Keratinocyte (primary cell): ENCODE measurements around the gene TCERG1L. TPM values are rescaled to one million over a fixed set of nuclear protein-coding genes. Genes with fewer than 3 reads are reported as not detected.

ENCODE experiments used
- DNase-seq: peaks from one replicate; pipeline ENCODE4 v3.0.0-alpha.2; 2011; ENCODE audit warnings: low read depth, missing footprints, low spot score
- FAIRE-seq: peaks from 2 replicates; lab custom pipeline; 2011; peaks lifted over from hg19 to GRCh38; lab: Jason Lieb, UNC
- H2AFZ ChIP-seq: 2 replicates; pipeline ENCODE4 v1.6.0; 2012; ENCODE audit warnings: low read length, control low read depth, inconsistent platforms; ENCODE audit not compliant: control insufficient read depth
- H3K27ac ChIP-seq: 2 replicates; pipeline ENCODE4 v1.5.1; 2011; ENCODE audit warnings: low read length; ENCODE audit not compliant: control insufficient read depth, insufficient read depth
- H3K27me3 ChIP-seq: 3 replicates; pipeline ENCODE4 v1.6.0; 2011; ENCODE audit warnings: low read length; ENCODE audit not compliant: control insufficient read depth, insufficient read depth; ENCODE audit errors: extremely low read depth
- H3K36me3 ChIP-seq, 2 experiments: 2 replicates in 1 of 2; 3 replicates in 1 of 2; pipeline ENCODE4 v1.5.1; 2011; ENCODE audit warnings: low read length in 2 of 2, mild to moderate bottlenecking in 1 of 2; ENCODE audit not compliant: control insufficient read depth in 2 of 2, insufficient read depth in 2 of 2; ENCODE audit errors: extremely low read depth in 1 of 2
- H3K4me1 ChIP-seq: 3 replicates; pipeline ENCODE4 v1.5.1; 2011; ENCODE audit warnings: low read length; ENCODE audit not compliant: control insufficient read depth, insufficient read depth; ENCODE audit errors: extremely low read depth
- H3K4me2 ChIP-seq: 3 replicates; pipeline ENCODE4 v1.6.0; 2011; ENCODE audit warnings: low read depth, low read length; ENCODE audit not compliant: control insufficient read depth, insufficient read depth; ENCODE audit errors: extremely low read depth
- H3K4me3 ChIP-seq, 3 experiments: fragments of 200-600 bp in 1 of 3; sonication (generic) in 1 of 3; 2 replicates in 2 of 3; 3 replicates in 1 of 3; pipeline ENCODE4 v1.5.1; 2011 to 2016; ENCODE audit warnings: low read length in 3 of 3, mild to moderate bottlenecking in 3 of 3, control low read depth in 2 of 3, inconsistent platforms in 1 of 3, low read depth in 1 of 3, mixed read lengths in 1 of 3, mixed run types in 1 of 3, moderate library complexity in 1 of 3; ENCODE audit not compliant: control insufficient read depth in 2 of 3, insufficient read depth in 2 of 3; ENCODE audit errors: extremely low read depth in 1 of 3
- H3K79me2 ChIP-seq: 2 replicates; pipeline ENCODE4 v1.6.0; 2012; ENCODE audit warnings: low read length; ENCODE audit not compliant: control insufficient read depth, insufficient read depth
- H3K9ac ChIP-seq: 3 replicates; pipeline ENCODE4 v1.6.0; 2011; ENCODE audit warnings: low read length; ENCODE audit not compliant: control insufficient read depth, insufficient read depth; ENCODE audit errors: extremely low read depth
- H3K9me1 ChIP-seq: 3 replicates; pipeline ENCODE4 v1.6.0; 2011; ENCODE audit warnings: low read length; ENCODE audit not compliant: control insufficient read depth, insufficient read depth; ENCODE audit errors: extremely low read depth
- H3K9me3 ChIP-seq: 2 replicates; pipeline ENCODE4 v1.5.1; 2012; ENCODE audit warnings: low read depth, low read length; ENCODE audit not compliant: control insufficient read depth
- H4K20me1 ChIP-seq: 3 replicates; pipeline ENCODE4 v1.6.0; 2011; ENCODE audit warnings: low read length; ENCODE audit not compliant: control insufficient read depth, insufficient read depth; ENCODE audit errors: extremely low read depth
- EZH2 ChIP-seq: IDR thresholded peaks from one replicate; pipeline ENCODE4 v1.6.1; 2012; ENCODE audit warnings: inconsistent platforms, mild to moderate bottlenecking, low read length, moderate library complexity
- dilution Hi-C: fragments of 300-500 bp; cut with MboI; formaldehyde crosslinking; loops from one replicate; pipeline ENCODE4 v1.7.0; 2020; ENCODE audit warnings: low sequenced_read_pairs; ENCODE audit not compliant: extremely low pct_ligation_motif_present
- polyA plus RNA-seq, 5 experiments: library from polyadenylated mRNA; depleted of rRNA in 3 of 5; stranded (reverse) in 3 of 5; stranded (forward) in 1 of 5; unstranded in 1 of 5; fragments of >200 nt; gene quantifications; 1 replicate in 1 of 5; 2 replicates in 3 of 5; 3 replicates in 1 of 5; pipeline versions ENCODE4 v1.2.1 to v1.2.3, GENCODE V29; 2011 to 2012; ENCODE audit warnings: missing spikeins in 2 of 5, low read depth in 1 of 5, low replicate concordance in 1 of 5
- TF ChIP-seq, protein P1 (sequence below), 3 experiments: IDR thresholded peaks in 1 of 3; conservative IDR thresholded peaks in 1 of 3; optimal IDR thresholded peaks in 1 of 3; 2 replicates in 2 of 3; 3 replicates in 1 of 3; pipeline versions ENCODE3 to v1.5.1; 2011; ENCODE audit warnings: low read length in 3 of 3, mild to moderate bottlenecking in 3 of 3, moderate library complexity in 2 of 3, control low read depth in 1 of 3, inconsistent platforms in 1 of 3; ENCODE audit not compliant: insufficient read depth in 2 of 3; ENCODE audit errors: extremely low read depth in 1 of 3

The TCERG1L gene
- polyA plus RNA-seq, 1 donor (not counting 4 experiments of a cell fraction or from before 2014, with no cell fraction given): not detected

DNA sequence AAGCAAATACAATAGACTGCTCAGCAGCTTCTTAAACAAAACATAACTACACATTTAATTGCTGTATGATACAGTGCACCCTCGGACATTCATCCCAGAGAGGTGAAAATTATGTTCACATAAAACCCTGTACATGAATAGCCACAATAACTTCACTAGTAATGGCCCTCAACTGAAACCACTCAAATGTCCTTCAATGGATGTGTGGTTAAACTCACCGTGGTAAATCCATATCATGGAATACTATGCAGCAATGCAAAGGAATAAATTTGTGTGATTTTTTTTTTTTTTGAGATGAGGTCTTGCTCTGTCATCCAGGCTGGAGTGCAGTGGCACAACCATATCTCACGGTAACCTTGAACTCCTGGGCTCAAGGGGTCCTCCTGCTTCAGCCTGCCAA is 252.7 kb downstream of the TCERG1L start:
- no peak overlapping the region for H3K4me3 ChIP-seq
- no peak for TF ChIP-seq EZH2
- TF ChIP-seq, protein P1, sequence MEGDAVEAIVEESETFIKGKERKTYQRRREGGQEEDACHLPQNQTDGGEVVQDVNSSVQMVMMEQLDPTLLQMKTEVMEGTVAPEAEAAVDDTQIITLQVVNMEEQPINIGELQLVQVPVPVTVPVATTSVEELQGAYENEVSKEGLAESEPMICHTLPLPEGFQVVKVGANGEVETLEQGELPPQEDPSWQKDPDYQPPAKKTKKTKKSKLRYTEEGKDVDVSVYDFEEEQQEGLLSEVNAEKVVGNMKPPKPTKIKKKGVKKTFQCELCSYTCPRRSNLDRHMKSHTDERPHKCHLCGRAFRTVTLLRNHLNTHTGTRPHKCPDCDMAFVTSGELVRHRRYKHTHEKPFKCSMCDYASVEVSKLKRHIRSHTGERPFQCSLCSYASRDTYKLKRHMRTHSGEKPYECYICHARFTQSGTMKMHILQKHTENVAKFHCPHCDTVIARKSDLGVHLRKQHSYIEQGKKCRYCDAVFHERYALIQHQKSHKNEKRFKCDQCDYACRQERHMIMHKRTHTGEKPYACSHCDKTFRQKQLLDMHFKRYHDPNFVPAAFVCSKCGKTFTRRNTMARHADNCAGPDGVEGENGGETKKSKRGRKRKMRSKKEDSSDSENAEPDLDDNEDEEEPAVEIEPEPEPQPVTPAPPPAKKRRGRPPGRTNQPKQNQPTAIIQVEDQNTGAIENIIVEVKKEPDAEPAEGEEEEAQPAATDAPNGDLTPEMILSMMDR (optimal IDR thresholded peaks at IDR 0.05 in 1 of 3, IDR thresholded peaks at IDR 0.05 in 1 of 3, conservative IDR thresholded peaks at IDR 0.05 in 1 of 3; ENCODE audit: extremely low read depth in 1 of 3, insufficient read depth in 2 of 3, low read length in 3 of 3): no peak
- H3K4me2 ChIP-seq: no peak overlapping the region
- no peak overlapping the region for H3K27ac ChIP-seq
- peaks cover 4% of the 10 kb centered on the region for H3K9me3 ChIP-seq
- no peak overlapping the region for H3K9ac ChIP-seq
- dilution Hi-C loops: no loop called here
- H3K4me1 ChIP-seq: no peaks in the 10 kb centered on the region
- H3K36me3 ChIP-seq: no peaks in the 10 kb centered on the region
- no peaks in the 10 kb centered on the region for H3K27me3 ChIP-seq
- no peak for FAIRE-seq
- DNase-seq: no peak
- no peak overlapping the region for H2AFZ ChIP-seq
- H4K20me1 ChIP-seq: no peaks in the 10 kb centered on the region
- no peaks in the 10 kb centered on the region for H3K79me2 ChIP-seq
- H3K9me1 ChIP-seq: no peaks in the 10 kb centered on the region

GRCh38 chr10:131056781-131057180 is 254.7 kb downstream of the TCERG1L start:
- H3K27ac ChIP-seq: no peak overlapping the region
- H3K9me1 ChIP-seq: no peaks in the 10 kb centered on the region
- no peaks in the 10 kb centered on the region for H3K27me3 ChIP-seq
- dilution Hi-C loops: no loop called here
- TF ChIP-seq EZH2: no peak
- TF ChIP-seq, protein P1 (optimal IDR thresholded peaks at IDR 0.05 in 1 of 3, IDR thresholded peaks at IDR 0.05 in 1 of 3, conservative IDR thresholded peaks at IDR 0.05 in 1 of 3; ENCODE audit: extremely low read depth in 1 of 3, insufficient read depth in 2 of 3, low read length in 3 of 3): no peak
- no peak overlapping the region for H3K9ac ChIP-seq
- no peak overlapping the region for H3K4me2 ChIP-seq
- H3K79me2 ChIP-seq: no peaks in the 10 kb centered on the region
- no peaks in the 10 kb centered on the region for H3K36me3 ChIP-seq
- no peak for FAIRE-seq
- H4K20me1 ChIP-seq: no peaks in the 10 kb centered on the region
- H3K4me1 ChIP-seq: no peaks in the 10 kb centered on the region
- no peak overlapping the region for H2AFZ ChIP-seq
- H3K9me3 ChIP-seq: peaks cover 2% of the 10 kb centered on the region
- no peak overlapping the region for H3K4me3 ChIP-seq
- no peak for DNase-seq
